ENCODE data around the gene MPDZ.

Gene MPDZ

DNA sequence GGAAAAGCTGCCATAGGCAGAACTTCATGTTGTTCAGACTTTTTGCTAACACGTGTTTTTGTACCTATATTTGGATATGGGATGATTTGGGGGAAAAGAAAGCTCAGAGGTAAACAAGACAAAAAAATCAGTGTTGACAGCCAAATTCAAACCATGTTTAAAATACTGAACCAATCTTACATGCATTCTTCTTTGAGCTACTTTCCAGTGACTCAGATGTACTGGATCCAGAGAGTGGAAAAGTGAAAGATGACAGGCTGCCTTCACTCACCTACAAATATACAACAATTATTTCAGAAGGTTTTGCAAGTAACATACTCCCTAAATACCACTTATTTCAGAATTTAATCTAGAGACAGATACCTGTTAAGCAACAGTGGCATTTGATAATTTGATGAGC is 165.7 kb downstream of the MPDZ start:
- H3K4me2 ChIP-seq (ENCODE audit: insufficient read depth, low read length), result no peak overlapping the region
- TF ChIP-seq EZH2 (IDR thresholded peaks at IDR 0.05; ENCODE audit: borderline replicate concordance, low read depth, low read length, severe bottlenecking), result no peak
- TF ChIP-seq, protein P1, sequence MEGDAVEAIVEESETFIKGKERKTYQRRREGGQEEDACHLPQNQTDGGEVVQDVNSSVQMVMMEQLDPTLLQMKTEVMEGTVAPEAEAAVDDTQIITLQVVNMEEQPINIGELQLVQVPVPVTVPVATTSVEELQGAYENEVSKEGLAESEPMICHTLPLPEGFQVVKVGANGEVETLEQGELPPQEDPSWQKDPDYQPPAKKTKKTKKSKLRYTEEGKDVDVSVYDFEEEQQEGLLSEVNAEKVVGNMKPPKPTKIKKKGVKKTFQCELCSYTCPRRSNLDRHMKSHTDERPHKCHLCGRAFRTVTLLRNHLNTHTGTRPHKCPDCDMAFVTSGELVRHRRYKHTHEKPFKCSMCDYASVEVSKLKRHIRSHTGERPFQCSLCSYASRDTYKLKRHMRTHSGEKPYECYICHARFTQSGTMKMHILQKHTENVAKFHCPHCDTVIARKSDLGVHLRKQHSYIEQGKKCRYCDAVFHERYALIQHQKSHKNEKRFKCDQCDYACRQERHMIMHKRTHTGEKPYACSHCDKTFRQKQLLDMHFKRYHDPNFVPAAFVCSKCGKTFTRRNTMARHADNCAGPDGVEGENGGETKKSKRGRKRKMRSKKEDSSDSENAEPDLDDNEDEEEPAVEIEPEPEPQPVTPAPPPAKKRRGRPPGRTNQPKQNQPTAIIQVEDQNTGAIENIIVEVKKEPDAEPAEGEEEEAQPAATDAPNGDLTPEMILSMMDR (IDR thresholded peaks at IDR 0.05; ENCODE audit: borderline replicate concordance, extremely low read depth, low read length, poor library complexity, severe bottlenecking), result no peak

DNA sequence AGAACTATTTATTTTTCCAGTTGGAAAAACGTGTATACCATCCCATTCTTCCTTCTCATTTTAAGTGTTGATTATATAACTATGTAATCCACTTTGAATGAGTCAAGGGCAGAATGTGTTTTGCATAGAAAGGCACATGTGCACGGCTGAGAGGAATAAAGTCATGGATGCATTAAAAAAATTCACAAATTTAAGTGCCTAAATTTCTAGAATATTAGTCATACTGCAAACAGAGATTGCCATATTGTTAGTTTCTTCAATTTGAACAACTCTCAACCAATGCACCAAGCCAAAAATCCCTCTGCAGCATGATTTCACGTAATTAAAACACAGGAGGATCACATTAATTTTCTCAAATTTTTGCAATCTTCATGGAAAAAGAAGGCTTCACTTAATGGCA is 166.3 kb downstream of the MPDZ start:
- H3K27me3 ChIP-seq (ENCODE audit: insufficient read depth, low read length, poor library complexity), result no peaks in the 10 kb centered on the region
- no peak overlapping the region for H3K27ac ChIP-seq (ENCODE audit: low read length)
- H3K4me3 ChIP-seq (ENCODE audit: low read depth in 1 of 2, low read length in 2 of 2), result no peak overlapping the region
- no peaks in the 10 kb centered on the region for H3K4me1 ChIP-seq (ENCODE audit: insufficient read depth, low read length)
- ATAC-seq (ENCODE audit: insufficient read depth, low read depth) (no peak), DNase-seq (no peak)
- no peak overlapping the region for H3K4me2 ChIP-seq (ENCODE audit: insufficient read depth, low read length)
- no peak overlapping the region for H2AFZ ChIP-seq (ENCODE audit: low read depth, low read length)
- TF ChIP-seq, protein P1 (IDR thresholded peaks at IDR 0.05; ENCODE audit: borderline replicate concordance, extremely low read depth, low read length, poor library complexity, severe bottlenecking), result no peak
- no peak for TF ChIP-seq EZH2 (IDR thresholded peaks at IDR 0.05; ENCODE audit: borderline replicate concordance, low read depth, low read length, severe bottlenecking)
- no peaks in the 10 kb centered on the region for H3K79me2 ChIP-seq (ENCODE audit: insufficient read depth, low read length)
- H4K20me1 ChIP-seq (ENCODE audit: insufficient read depth, low read length), result no peaks in the 10 kb centered on the region
- H3K36me3 ChIP-seq (ENCODE audit: insufficient read depth, low read length), result no peaks in the 10 kb centered on the region
- no peaks in the 10 kb centered on the region for H3K9me3 ChIP-seq (ENCODE audit: insufficient read depth, low read length, severe bottlenecking)
- H3K9ac ChIP-seq (ENCODE audit: low read depth, low read length), result no peak overlapping the region

More for the DNA sequence above, 165.7 kb downstream of the MPDZ start:
- no peaks in the 10 kb centered on the region for H3K79me2 ChIP-seq (ENCODE audit: insufficient read depth, low read length)
- no peaks in the 10 kb centered on the region for H3K36me3 ChIP-seq (ENCODE audit: insufficient read depth, low read length)
- ATAC-seq (ENCODE audit: insufficient read depth, low read depth) (no peak), DNase-seq (no peak)
- no peaks in the 10 kb centered on the region for H4K20me1 ChIP-seq (ENCODE audit: insufficient read depth, low read length)
- no peak overlapping the region for H3K9ac ChIP-seq (ENCODE audit: low read depth, low read length)
- H3K9me3 ChIP-seq (ENCODE audit: insufficient read depth, low read length, severe bottlenecking), result no peaks in the 10 kb centered on the region
- no peaks in the 10 kb centered on the region for H3K27me3 ChIP-seq (ENCODE audit: insufficient read depth, low read length, poor library complexity)
- H2AFZ ChIP-seq (ENCODE audit: low read depth, low read length), result no peak overlapping the region
- H3K27ac ChIP-seq (ENCODE audit: low read length), result no peak overlapping the region
- H3K4me3 ChIP-seq (ENCODE audit: low read depth in 1 of 2, low read length in 2 of 2), result no peak overlapping the region
- H3K4me1 ChIP-seq (ENCODE audit: insufficient read depth, low read length), result no peaks in the 10 kb centered on the region

DNA sequence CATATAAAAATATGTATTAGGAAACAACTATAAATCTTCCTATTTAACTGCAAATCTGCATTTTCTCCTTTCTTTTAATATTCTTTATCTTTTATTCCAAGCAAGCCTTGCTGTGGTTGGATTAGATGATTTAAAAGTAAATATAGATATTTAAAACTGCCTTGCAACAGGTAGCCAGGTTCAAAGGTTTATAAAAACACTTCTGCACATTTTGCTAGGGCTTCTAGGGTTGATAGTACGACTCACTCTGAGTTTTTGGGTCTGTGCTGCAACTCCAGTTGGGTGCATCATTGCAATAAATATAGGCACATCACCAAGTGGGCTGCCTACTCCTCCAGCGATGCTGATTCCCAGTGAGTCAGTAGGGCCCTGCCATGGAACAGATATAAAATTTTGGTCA is 167.7 kb downstream of the MPDZ start:
- Histone ChIP-seq H3K9me3 (ENCODE audit: insufficient read depth, low read length, severe bottlenecking) (no peaks in the 10 kb centered on the region), H3K4me3 (ENCODE audit: low read depth in 1 of 2, low read length in 2 of 2) (no peak overlapping the region), H3K27ac (ENCODE audit: low read length) (no peak overlapping the region), H3K36me3 (ENCODE audit: insufficient read depth, low read length) (no peaks in the 10 kb centered on the region), H3K4me2 (ENCODE audit: insufficient read depth, low read length) (no peak overlapping the region), H4K20me1 (ENCODE audit: insufficient read depth, low read length) (no peaks in the 10 kb centered on the region), H2AFZ (ENCODE audit: low read depth, low read length) (no peak overlapping the region), H3K9ac (ENCODE audit: low read depth, low read length) (no peak overlapping the region), H3K27me3 (ENCODE audit: insufficient read depth, low read length, poor library complexity) (no peaks in the 10 kb centered on the region), H3K4me1 (ENCODE audit: insufficient read depth, low read length) (no peaks in the 10 kb centered on the region), H3K79me2 (ENCODE audit: insufficient read depth, low read length) (no peaks in the 10 kb centered on the region)
- TF ChIP-seq EZH2 (IDR thresholded peaks at IDR 0.05; ENCODE audit: borderline replicate concordance, low read depth, low read length, severe bottlenecking), result no peak
- TF ChIP-seq, protein P1 (IDR thresholded peaks at IDR 0.05; ENCODE audit: borderline replicate concordance, extremely low read depth, low read length, poor library complexity, severe bottlenecking), result no peak
- DNase-seq (no peak), ATAC-seq (ENCODE audit: insufficient read depth, low read depth) (no peak)
